HG03066 (cell line): Measurements from ENCODE around the gene FUT2.

ENCODE experiments used
- ATAC-seq: cut with Tn5 transposase; IDR thresholded peaks from one replicate; pipeline ENCODE4 v1.9.1; 2021; ENCODE audit warnings: low read depth; ENCODE audit not compliant: unreplicated experiment

FUT2 gene

GRCh38 chr19:48749571-48750198 lies 53.9 kb downstream of the FUT2 start:
- no peak for ATAC-seq

GRCh38 chr19:48750351-48750750 lies 54.6 kb downstream of the FUT2 start:
- ATAC-seq = no peak

- no peak for ATAC-seq
Observed at GRCh38 chr19:48750771-48751504, 55.2 kb downstream of the FUT2 start.

- ATAC-seq = no peak
Observed at GRCh38 chr19:48751845-48752495, 56.2 kb downstream of the FUT2 start.

GRCh38 chr19:48752496-48753365 lies 57.0 kb downstream of the FUT2 start, which contains the start of gene FUT1:
TSS of gene FUT1 (minus strand) at chr19:48752641. CDS start at chr19:48751281, 1,360 bp downstream.
- no peak for ATAC-seq

GRCh38 chr19:48755084-48755641 lies 59.4 kb downstream of the FUT2 start, which contains the start of gene FGF21:
TSS of gene FGF21 (plus strand) at chr19:48755524. CDS start at chr19:48756237, 713 bp downstream.
- no peak for ATAC-seq
